ENCODE measurements around the gene SPESP1.
A peak's percentile ranks its signal among the peaks of the same experiment; 100 is the strongest.
"Not testable (repeated sequence)": the region's sequence is repeated elsewhere in the genome, so short reads cannot be mapped to it uniquely, and the experiment has no call there.

SPESP1 gene

GRCh38 chr15:68966996-68967395, 36.7 kb downstream of the SPESP1 start:
- no peak for DNase-seq

DNA sequence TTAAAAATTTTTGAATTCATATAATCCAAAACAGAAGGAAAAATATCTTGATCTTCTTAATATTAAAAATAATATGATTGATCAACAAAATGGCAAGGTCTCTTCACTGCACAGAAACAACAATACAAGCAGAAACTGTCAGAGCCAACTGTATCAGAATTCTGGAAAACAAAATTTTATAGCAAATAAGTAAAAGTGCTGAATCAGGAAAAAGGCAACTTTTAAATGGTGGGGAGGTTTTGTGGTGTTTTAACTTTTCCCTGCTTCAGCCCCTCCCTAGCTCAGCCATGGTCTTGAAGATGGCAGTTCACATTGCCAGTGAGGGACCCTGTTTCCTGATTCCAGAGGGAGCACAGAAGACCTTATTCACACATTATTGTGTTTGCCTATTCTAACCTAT, 37.6 kb downstream of the SPESP1 start:
- no peak for DNase-seq

- DNase-seq = no peak
Observed at GRCh38 chr15:68969298-68969697, 39.0 kb downstream of the SPESP1 start.

GRCh38 chr15:68972201-68973065, 42.1 kb downstream of the SPESP1 start:
- no peak for DNase-seq

- DNase-seq = not testable (repeated sequence)
Observed at GRCh38 chr15:68975651-68976160, 45.4 kb downstream of the SPESP1 start.

DNA sequence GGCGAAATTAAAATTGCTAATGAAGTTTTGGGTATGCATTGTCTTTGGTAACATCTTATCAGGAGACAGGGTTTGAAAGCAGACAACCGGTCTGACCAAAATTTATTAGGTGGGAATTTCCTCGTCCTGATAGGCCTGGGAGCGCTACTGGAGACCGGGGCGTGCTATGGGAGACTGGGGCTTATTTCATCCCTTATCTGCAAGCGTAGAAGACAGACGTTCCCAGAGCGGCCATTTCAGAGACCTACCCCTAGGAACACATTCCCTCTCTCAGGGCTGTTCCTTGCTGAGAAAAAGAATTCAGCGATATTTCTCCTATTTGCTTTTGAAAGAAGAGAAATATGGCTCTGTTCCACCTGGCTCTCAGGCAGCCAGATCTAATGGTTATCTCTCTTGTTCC, 47.1 kb downstream of the SPESP1 start:
- DNase-seq = not testable (repeated sequence)

DNA sequence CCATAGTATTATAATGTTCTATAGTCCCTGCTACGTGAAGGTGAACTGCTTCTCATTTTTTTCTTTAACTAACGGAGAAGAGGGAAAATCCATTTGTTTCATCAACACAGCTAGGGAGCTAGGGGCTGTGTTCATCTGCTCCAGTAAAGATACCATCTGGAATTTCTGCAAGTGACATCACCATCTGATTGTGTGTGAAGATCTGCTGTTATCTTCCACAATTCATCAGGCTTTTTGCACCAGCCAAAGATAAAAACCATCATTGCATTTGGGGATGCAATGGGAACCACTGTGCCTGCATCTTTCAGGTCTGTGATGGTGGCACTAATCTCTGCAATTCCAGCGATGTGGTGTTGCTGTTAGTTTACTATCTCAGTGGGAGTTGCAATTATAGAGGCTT, 48.7 kb downstream of the SPESP1 start:
- no peak for DNase-seq

- DNase-seq = peak; percentile 89
Observed at GRCh38 chr15:68979816-68980215, 49.5 kb downstream of the SPESP1 start.

DNA sequence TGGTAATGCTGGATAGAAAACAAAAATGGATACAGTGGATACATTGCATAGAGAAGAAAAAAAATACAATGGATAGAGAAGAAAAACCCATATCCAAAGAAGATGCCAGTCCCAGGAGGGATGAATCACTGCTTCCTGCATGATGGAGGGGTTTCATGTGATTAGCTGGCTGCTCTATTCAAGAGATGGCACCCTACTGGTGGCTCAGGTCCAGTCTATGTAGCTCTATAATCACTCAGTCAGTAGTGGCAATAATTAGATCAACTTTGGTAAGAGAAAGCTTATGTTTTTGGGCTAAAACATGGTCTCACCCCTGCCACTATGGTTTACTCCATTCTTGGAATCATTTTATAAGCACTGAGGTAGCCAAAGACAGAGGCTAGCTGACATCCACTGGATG, 50.5 kb downstream of the SPESP1 start:
- DNase-seq = no peak

DNA sequence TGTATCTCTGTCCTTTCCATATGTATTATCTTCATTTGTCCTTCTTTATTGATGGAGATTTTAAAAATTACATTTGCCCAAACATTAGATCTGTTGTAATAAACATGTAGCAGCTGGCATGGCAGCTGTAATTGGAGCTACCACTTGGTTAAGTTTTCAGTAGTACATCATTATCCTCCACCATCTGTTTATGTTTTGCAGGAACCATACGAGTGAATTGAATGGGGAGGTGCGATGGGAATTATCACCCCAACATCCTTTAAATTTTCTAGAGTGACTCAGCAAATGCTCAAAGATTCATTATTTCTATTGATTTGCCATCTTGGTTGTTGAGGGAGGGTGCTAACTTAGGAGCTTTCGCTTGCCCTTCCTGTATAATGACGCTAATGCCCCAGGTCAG, 51.6 kb downstream of the SPESP1 start:
- peak; percentile 99 for DNase-seq

- DNase-seq = peak; percentile 97
Observed at GRCh38 chr15:68982976-68983563, 52.7 kb downstream of the SPESP1 start.

GRCh38 chr15:68983961-68984481, 53.7 kb downstream of the SPESP1 start:
- DNase-seq = no peak

DNA sequence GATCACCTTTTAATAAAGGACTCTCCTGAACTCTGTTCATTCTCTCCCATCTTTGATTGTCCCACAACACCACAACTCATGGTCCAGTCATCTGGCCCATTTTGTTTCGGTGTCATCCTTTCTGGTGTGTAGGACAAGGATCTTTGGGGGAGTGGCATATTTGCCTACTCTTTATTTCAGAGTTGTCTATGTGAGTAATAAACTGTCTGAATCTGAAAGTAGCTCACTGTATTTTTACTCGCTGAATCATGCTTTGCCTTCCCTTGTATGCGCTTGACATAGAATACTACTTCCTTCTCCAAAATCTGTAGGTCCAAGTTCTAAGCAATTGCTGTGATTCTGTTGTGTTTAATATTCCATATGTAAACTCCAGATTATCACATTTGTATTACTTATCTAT, 54.3 kb downstream of the SPESP1 start:
- DNase-seq = no peak

- DNase-seq = no peak
Observed at GRCh38 chr15:68985361-68985891, 55.1 kb downstream of the SPESP1 start.

DNA sequence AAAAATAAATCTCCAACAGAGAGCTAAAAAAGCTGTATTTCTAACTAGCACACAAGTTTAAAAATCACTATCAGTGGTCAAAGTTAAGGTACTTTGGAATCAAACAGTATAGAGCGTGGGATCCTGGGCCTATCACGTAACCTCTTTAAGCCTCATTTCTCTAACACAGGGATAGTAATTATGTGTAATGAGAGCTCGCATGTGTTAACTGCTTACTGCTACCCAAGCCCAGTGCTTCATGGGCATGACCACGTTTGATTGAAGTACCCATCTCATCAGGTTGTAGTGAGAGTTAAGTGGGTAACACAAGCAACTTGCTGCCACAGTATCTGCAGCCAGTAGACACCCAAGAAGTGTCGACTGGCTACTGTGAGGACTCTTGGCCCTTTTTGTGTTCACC, 56.0 kb downstream of the SPESP1 start:
- peak; percentile 45 for DNase-seq

DNA sequence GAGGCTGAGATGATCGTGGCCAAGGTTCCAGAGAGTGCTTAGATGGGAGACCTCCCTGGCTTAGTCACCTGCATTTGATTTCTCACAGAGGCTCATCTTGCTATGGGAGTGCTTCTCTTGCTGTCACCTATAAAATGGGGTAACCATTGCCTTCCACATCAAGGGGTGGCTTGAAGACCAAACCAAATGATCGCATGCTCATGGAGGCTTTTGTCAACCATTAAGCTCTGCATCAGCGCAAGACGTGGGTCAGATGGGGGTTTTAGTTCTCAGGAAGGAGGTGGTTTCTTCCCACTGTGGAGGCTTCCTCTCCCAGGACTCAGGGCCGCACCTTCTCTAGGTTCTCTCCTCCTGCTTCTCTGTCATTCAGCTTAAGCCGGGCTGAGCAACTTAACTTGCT, 56.8 kb downstream of the SPESP1 start:
- DNase-seq = no peak

- no peak for DNase-seq
Observed at GRCh38 chr15:68987676-68988075, 57.4 kb downstream of the SPESP1 start.

GRCh38 chr15:68989541-68990230, 59.4 kb downstream of the SPESP1 start:
- no peak for DNase-seq

- no peak for DNase-seq
Observed at GRCh38 chr15:68990231-68990991, 60.1 kb downstream of the SPESP1 start.

- peak; percentile 100 for DNase-seq
Observed at GRCh38 chr15:68990992-68991500, 60.7 kb downstream of the SPESP1 start.

DNA sequence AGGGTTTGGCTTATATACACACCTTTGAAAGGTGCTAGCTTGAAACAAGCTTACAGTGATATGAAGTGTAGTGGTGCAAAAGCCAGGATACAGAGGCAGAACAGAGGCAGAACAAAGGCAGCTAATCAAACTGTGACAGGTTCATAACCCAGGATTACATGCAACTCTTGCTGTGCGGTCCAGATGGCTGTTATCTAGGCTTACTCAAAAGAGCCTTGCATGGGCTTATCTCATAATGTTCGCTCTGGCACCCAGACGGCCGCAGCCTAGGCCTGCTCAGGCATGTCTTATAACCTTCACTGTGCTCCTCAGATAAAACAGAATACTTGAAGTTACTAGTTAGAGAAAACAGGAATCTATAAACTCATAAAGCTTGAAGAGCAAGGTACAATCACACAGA, 61.4 kb downstream of the SPESP1 start:
- peak; percentile 95 for DNase-seq

DNA sequence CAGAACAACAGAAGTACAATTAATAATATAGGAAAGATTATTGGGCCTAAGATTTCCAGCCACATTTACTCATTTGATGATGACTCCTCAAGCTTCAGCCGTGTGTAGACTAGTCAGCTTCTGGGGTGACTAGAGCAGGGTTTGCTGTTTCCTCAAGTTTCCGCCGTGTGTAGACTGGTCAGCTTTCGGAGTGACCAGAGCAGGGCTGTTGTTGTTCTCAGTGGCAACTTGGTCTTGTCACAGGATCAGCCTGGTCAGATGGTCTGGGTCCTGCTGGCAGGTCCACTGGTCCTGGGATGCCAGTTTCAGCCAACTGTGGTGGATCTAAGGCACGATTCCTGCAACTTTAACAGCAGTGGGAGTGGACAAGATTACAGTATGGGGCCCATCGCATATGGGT, 62.4 kb downstream of the SPESP1 start:
- DNase-seq = no peak

Data from NCI-H524 treated with DMSO at 0.1 percent for 48 hours (cell line).